IMR-90 (cell line): ENCODE measurements around the gene MEGF10. TPM values are rescaled to one million over a fixed set of nuclear protein-coding genes. Genes with fewer than 3 reads are reported as not detected.

Experiments used
- ATAC-seq: fragments of 200-7000 bp; cut with Tn5 transposase; 2 replicates; pipeline ENCODE4 v1.9.1; 2020; ENCODE audit warnings: low read depth, mild to moderate bottlenecking, moderate library complexity
- BruUV-seq: library from RNA; stranded (reverse); fragments of 400-500 nt; replicated peaks from 2 replicates; lab custom pipeline; 2021; lab: Mats Ljungman, UMichigan
- CTCF ChIA-PET: fragments of 300-600 bp; formaldehyde crosslinking; extraction: SDS; loops from one replicate; lab custom pipeline; 2021; ENCODE audit warnings: antibody characterized with exemption; lab: Yijun Ruan, JAX
- POLR2A ChIA-PET: fragments of 300-600 bp; sonication (Branson Sonifier 250); formaldehyde crosslinking; loops from one replicate; lab custom pipeline; 2022; ENCODE audit warnings: antibody characterized with exemption; ENCODE audit not compliant: unreplicated experiment; lab: Charles Lee
- DNase-seq: peaks from one replicate; pipeline ENCODE4 v3.0.0; 2013
- H2AFZ ChIP-seq: replicated peaks from 2 replicates; pipeline ENCODE3; 2013; ENCODE audit warnings: low read length, mild to moderate bottlenecking; ENCODE audit not compliant: poor library complexity
- H2AK5ac ChIP-seq: 2 replicates; pipeline ENCODE4 v1.6.1; 2013; ENCODE audit warnings: low read depth, low read length, inconsistent platforms
- H2AK9ac ChIP-seq: replicated peaks from 2 replicates; pipeline ENCODE3; 2013; ENCODE audit warnings: mild to moderate bottlenecking, low read depth, low read length, moderate library complexity; ENCODE audit not compliant: poor library complexity
- H2BK120ac ChIP-seq: 2 replicates; pipeline ENCODE4 v1.6.1; 2013; ENCODE audit warnings: low read depth, low read length, inconsistent platforms
- H2BK15ac ChIP-seq: 3 replicates; pipeline ENCODE4 v1.6.1; 2013; ENCODE audit warnings: low read depth, low read length, inconsistent platforms
- H2BK20ac ChIP-seq: 2 replicates; pipeline ENCODE4 v1.6.1; 2013; ENCODE audit warnings: low read depth, mild to moderate bottlenecking, inconsistent platforms, low read length, moderate library complexity
- H2BK5ac ChIP-seq: 2 replicates; pipeline ENCODE4 v1.6.1; 2013; ENCODE audit warnings: mild to moderate bottlenecking, low read depth, low read length, inconsistent platforms; ENCODE audit not compliant: poor library complexity, severe bottlenecking
- H3K14ac ChIP-seq: replicated peaks from 2 replicates; pipeline ENCODE4 v1.6.1; 2013; ENCODE audit warnings: low read depth, low read length, inconsistent platforms
- H3K18ac ChIP-seq: 2 replicates; pipeline ENCODE4 v1.6.1; 2013; ENCODE audit warnings: low read depth, low read length, control low read depth
- H3K23ac ChIP-seq: 2 replicates; pipeline ENCODE4 v1.6.1; 2013; ENCODE audit warnings: low read depth, low read length, inconsistent platforms
- H3K27ac ChIP-seq: 2 replicates; pipeline ENCODE4 v1.5.1; 2013; ENCODE audit warnings: mild to moderate bottlenecking, control low read depth, low read length; ENCODE audit not compliant: insufficient read depth
- H3K27me3 ChIP-seq: 2 replicates; pipeline ENCODE4 v1.6.1; 2013; ENCODE audit warnings: low read length; ENCODE audit not compliant: control insufficient read depth, insufficient read depth
- H3K36me3 ChIP-seq: 2 replicates; pipeline ENCODE4 v1.6.1; 2013; ENCODE audit warnings: low read length, mixed read lengths; ENCODE audit not compliant: control insufficient read depth, insufficient read depth
- H3K4ac ChIP-seq: 2 replicates; pipeline ENCODE4 v1.6.1; 2013; ENCODE audit warnings: low read depth, low read length, inconsistent platforms
- H3K4me1 ChIP-seq: 2 replicates; pipeline ENCODE4 v1.6.1; 2013; ENCODE audit warnings: low read length, mixed read lengths; ENCODE audit not compliant: control insufficient read depth, insufficient read depth
- H3K4me2 ChIP-seq: 2 replicates; pipeline ENCODE4 v1.6.1; 2013; ENCODE audit warnings: low read depth, mild to moderate bottlenecking, control low read depth, low read length, moderate library complexity
- H3K4me3 ChIP-seq: 2 replicates; pipeline ENCODE4 v1.5.1; 2013; ENCODE audit warnings: low read depth, mild to moderate bottlenecking, control low read depth, low read length, moderate library complexity; ENCODE audit not compliant: insufficient read depth
- H3K56ac ChIP-seq: 2 replicates; pipeline ENCODE4 v1.6.1; 2013; ENCODE audit warnings: low read length, inconsistent platforms; ENCODE audit not compliant: insufficient read depth; ENCODE audit errors: extremely low read depth
- H3K79me1 ChIP-seq, 2 experiments: 2 replicates each; pipeline ENCODE4 v1.6.1; 2013; ENCODE audit warnings: low read length in 2 of 2, inconsistent platforms in 1 of 2, low read depth in 1 of 2
- H3K9ac ChIP-seq: 2 replicates; pipeline ENCODE4 v1.6.1; 2013; ENCODE audit warnings: low read depth, low read length, control low read depth
- H3K9me1 ChIP-seq: 2 replicates; pipeline ENCODE4 v1.6.1; 2013; ENCODE audit warnings: low read length, inconsistent platforms; ENCODE audit not compliant: insufficient read depth
- H3K9me3 ChIP-seq: 2 replicates; pipeline ENCODE4 v1.6.1; 2013; ENCODE audit warnings: low read length; ENCODE audit not compliant: control insufficient read depth, insufficient read depth
- H4K20me1 ChIP-seq: 2 replicates; pipeline ENCODE4 v1.6.1; 2013; ENCODE audit warnings: low read length, inconsistent platforms; ENCODE audit not compliant: insufficient read depth
- H4K5ac ChIP-seq: 2 replicates; pipeline ENCODE4 v1.6.1; 2013; ENCODE audit warnings: mild to moderate bottlenecking, low read depth, low read length, control low read depth
- H4K8ac ChIP-seq, 2 experiments: 2 replicates each; pipeline ENCODE4 v1.6.1; 2013; ENCODE audit warnings: low read depth in 2 of 2, low read length in 2 of 2, control low read depth in 1 of 2, inconsistent platforms in 1 of 2
- H4K91ac ChIP-seq: 2 replicates; pipeline ENCODE4 v1.6.1; 2013; ENCODE audit warnings: low read depth, low read length, inconsistent platforms; ENCODE audit not compliant: insufficient read depth
- BHLHE40 ChIP-seq: fragments of 150-350 bp; IDR thresholded peaks from 2 replicates; pipeline ENCODE4 v1.6.1; 2016; ENCODE audit warnings: mild to moderate bottlenecking, low read depth, low read length
- WGBS, 2 experiments: methylation state at CpG; one replicate each; pipeline versions ENCODE4 v1.1.5 to v1.1.7; 2013; ENCODE audit warnings: missing lambda C conversion rate in 2 of 2; ENCODE audit not compliant: insufficient read length in 1 of 2; ENCODE audit errors: extremely low coverage in 2 of 2; 5-methylcytosine and 5-hydroxymethylcytosine counted together
- dilution Hi-C: fragments of 300-500 bp; cut with HindIII; formaldehyde crosslinking; loops from one replicate; pipeline ENCODE4 v1.14.3; 2018; ENCODE audit warnings: low sequenced_read_pairs; ENCODE audit not compliant: unreplicated experiment
- in situ Hi-C: fragments of 300-500 bp; cut with MboI; formaldehyde crosslinking; loops from 3 replicates; pipeline ENCODE4 v1.14.3; 2019; ENCODE audit warnings: low sequenced_read_pairs, inconsistent platforms, mixed read lengths
- intact Hi-C: fragments of 100-400 bp; cut with micrococcal nuclease; formaldehyde crosslinking; loops from 2 replicates; pipeline ENCODE4 v1.10.0; 2022
- polyA plus RNA-seq, 3 experiments: library from polyadenylated mRNA; depleted of rRNA; stranded (reverse); fragments of >200 nt; gene quantifications; 2 replicates each; pipeline ENCODE4 v1.2.3, GENCODE V29; 2012; ENCODE audit warnings: low replicate concordance in 1 of 3
- total RNA-seq: library from RNA; depleted of rRNA; stranded (reverse); fragments of >200 nt; gene quantifications from 2 replicates; pipeline ENCODE4 v1.2.3, GENCODE V29; 2012

Gene MEGF10
- total and polyA plus RNA-seq, 2 of the 4 experiments (the other 2 are of a cell fraction), result not detected

- in situ Hi-C loops (no loop called here), intact Hi-C loops (no loop called here), dilution Hi-C loops (no loop called here)
- DNase-seq (no peak), ATAC-seq (no peak)
- H2BK5ac ChIP-seq, result no peak overlapping the region
- H3K27ac ChIP-seq, result no peak overlapping the region
- BruUV-seq, result no TSS peak
- no peak overlapping the region for H3K23ac ChIP-seq
- no peak overlapping the region for H3K4ac ChIP-seq
- H2BK15ac ChIP-seq, result no peak overlapping the region
- no peak overlapping the region for H2AFZ ChIP-seq
- ChIA-PET CTCF (no interaction called here), POLR2A (no interaction called here)
- H3K4me1 ChIP-seq, result no peaks in the 10 kb centered on the region
- no peak overlapping the region for H4K91ac ChIP-seq
- H2AK5ac ChIP-seq, result no peak overlapping the region
- H4K8ac ChIP-seq, result no peak overlapping the region
- H3K27me3 ChIP-seq, result peaks cover 7% of the 10 kb centered on the region
- no peak overlapping the region for H3K4me2 ChIP-seq
- H4K20me1 ChIP-seq, result no peaks in the 10 kb centered on the region
- H3K18ac ChIP-seq, result no peak overlapping the region
- H3K36me3 ChIP-seq, result no peaks in the 10 kb centered on the region
- no peak overlapping the region for H2BK120ac ChIP-seq
- no peaks in the 10 kb centered on the region for H3K79me1 ChIP-seq
- no peak overlapping the region for H3K56ac ChIP-seq
- H3K9ac ChIP-seq, result no peak overlapping the region
- TF ChIP-seq BHLHE40, result no peak
- WGBS, 2 experiments, result 100% methylated on average over 1 of the region's 3 CpGs; no CpG with 5 or more reads in 1 of the 2 experiments
- H3K9me3 ChIP-seq, result no peaks in the 10 kb centered on the region
- H2BK20ac ChIP-seq, result no peak overlapping the region
- H3K14ac ChIP-seq, result no peak overlapping the region
- H4K5ac ChIP-seq, result no peak overlapping the region
- H3K4me3 ChIP-seq, result no peak overlapping the region
- H3K9me1 ChIP-seq, result no peaks in the 10 kb centered on the region
- no peak overlapping the region for H2AK9ac ChIP-seq
Measured at GRCh38 chr5:127412698-127413097, 122.1 kb downstream of the MEGF10 start.
